Activated naive CD4-positive, alpha-beta T cell treated with anti-CD3 and anti-CD28 coated beads, Interleukin-2, amount 50 U/mL, for 16 hours (primary cell): ENCODE data around the gene LSS.

Experiments
- DNase-seq: peaks from one replicate; pipeline ENCODE4 v3.0.0-alpha.2; 2020

The LSS gene

GRCh38 chr21:46218906-46219590 is 9.5 kb downstream of the LSS start:
- no peak for DNase-seq

DNA sequence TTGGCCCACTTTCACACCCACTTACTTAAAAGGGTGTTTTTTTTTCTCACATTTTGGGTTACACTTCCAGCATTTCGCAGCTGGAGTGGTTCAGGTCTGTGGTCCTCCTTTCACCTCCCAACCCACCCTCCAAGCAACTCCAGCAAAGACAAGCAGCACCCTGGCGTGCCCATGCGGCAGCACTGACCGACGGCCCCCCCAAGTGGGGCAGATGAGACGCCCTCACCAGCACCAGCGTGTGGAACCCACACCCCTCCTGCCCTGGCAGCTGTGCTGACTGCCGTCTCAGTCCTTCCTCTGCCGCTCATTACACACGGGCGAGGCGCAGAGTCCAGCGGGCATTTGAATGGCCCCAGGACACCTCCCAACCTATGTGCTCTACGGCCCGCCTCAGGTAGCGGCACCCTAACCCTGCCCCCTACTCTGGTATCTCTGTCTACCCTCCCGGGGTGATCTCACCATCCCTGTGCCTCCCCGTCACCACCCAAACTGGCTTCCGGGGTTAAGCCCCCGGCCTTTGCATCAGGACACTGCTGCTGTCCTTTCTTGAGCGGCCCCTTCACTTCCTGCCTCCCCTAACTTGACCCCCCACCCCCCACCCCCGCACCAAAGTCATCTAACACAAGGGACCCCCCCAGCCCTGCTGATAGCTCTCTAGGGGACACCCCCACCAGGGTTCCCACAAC is 10.9 kb downstream of the LSS start:
- no peak for DNase-seq

DNA sequence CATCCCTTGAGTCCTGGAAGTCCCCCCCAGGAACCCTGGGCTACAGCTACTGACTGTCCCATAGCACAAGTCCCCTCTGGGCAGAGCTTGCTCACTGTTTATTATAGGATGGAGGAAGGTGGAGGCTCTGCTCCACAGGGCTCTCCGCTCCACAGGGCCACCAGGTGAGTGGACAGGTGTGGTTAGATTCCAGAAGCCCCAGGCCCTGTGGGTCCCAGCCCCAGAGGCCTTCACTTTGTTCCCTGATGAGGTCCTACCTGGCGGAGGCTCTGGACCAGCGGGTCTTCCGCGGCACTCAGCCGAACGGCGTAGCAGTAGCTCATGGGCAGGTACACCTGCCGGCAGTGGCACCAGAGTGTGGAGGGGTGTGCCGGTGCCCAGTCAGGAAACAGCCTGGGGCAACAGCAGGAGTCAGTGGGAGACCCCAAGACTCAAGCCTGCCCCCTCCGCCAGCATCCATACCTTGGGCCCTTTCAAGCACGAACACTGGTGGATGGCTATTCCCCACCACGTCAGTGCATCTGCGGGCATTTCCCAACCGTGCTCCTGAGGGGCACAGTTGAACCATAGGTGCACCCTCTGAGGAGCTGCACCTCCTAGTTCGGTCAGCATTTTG is 12.3 kb downstream of the LSS start:
- DNase-seq = no peak

- DNase-seq = no peak
Observed at GRCh38 chr21:46215436-46216131, 13.0 kb downstream of the LSS start.

GRCh38 chr21:46214478-46215340 is 13.9 kb downstream of the LSS start:
- no peak for DNase-seq

- no peak for DNase-seq
Observed at GRCh38 chr21:46213620-46214286, 14.8 kb downstream of the LSS start.

- no peak for DNase-seq
Observed at GRCh38 chr21:46212721-46213484, 15.7 kb downstream of the LSS start.

- DNase-seq = no peak
Observed at GRCh38 chr21:46211786-46212720, 16.5 kb downstream of the LSS start.

GRCh38 chr21:46211376-46211775 is 17.2 kb downstream of the LSS start:
- no peak for DNase-seq

DNA sequence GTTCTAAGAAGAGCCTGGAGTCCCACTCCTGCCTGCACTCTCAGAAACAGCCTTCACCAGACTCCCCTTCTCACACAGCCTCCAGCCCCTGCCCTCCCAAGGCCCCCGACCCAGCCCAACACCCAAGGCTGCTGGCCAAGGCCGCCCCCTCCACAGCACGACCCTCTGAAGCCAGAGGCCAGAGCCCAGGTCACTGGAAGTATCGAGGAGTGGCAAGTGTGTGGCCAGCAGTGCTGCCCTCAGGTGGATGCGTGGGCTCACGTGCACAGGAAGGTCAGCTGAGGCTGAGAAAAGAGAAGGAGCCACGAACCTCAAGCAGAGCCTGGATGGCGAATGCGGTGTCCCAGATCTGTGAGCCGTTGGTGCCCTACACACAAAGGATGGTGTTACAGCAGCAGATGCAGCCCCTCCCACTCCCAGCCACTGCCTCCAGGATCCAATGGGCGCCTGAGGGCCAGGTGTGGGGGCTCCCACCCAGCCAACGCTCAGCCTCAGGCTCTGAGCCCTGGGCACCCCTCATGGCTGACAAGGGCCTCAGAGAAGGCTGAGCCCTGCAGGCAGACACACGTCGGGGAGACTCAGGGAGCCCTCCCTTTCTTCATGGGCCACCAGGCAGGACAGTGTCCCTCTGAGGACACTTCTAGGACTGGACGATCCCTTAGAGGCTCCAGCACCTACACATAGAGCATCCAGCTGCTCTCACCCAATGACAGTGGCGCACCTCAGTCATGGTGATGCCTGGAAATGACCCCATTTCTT is 18.0 kb downstream of the LSS start:
- no peak for DNase-seq

DNA sequence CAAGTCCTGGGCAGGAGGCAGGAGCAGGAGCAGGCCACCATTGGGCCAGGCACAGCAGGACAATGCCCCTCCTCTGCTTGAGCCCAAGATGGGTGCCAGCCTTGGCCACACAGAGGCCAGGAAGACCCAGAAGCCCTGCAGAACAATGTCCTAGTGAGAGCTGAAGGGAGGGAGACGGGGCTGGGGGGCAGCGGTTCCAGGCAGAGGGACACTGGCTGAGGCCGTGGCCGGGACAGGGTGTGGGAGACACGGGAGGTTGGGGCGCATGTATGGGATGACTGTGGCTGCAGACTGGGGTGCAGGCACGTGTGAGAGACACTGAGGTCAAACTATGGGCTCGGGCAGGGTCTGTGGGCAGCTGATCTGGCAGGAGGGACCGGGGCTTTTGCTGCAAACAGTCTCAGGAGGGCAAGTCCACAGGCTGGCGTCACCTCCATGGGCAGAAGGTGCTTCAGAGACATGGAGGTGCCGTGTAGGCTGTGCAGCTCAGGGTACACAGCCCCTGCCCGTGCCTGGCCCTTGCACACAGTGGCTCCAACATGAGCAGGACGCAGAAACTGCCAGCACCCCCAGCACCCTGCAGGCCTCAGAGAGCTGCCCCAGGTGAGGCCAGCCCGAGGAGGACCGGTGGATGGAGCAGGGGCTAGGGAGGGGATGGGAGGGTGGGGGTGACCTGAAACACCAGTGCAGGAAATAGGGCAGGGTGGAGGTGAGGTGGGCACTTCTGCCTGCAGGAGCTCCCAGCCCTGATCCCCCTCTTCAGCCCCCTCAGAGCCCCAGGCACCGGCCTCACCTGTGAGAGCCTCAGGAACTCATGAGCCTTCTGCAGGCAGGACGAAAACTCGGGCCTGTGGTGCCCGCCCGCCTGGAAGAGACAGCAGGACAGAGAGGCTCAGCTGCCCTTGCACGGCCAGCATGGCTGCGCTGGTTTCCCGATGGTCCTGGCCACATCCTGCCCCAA is 19.5 kb downstream of the LSS start:
- no peak for DNase-seq

- DNase-seq = no peak
Observed at GRCh38 chr21:46207920-46208591, 20.5 kb downstream of the LSS start.

DNA sequence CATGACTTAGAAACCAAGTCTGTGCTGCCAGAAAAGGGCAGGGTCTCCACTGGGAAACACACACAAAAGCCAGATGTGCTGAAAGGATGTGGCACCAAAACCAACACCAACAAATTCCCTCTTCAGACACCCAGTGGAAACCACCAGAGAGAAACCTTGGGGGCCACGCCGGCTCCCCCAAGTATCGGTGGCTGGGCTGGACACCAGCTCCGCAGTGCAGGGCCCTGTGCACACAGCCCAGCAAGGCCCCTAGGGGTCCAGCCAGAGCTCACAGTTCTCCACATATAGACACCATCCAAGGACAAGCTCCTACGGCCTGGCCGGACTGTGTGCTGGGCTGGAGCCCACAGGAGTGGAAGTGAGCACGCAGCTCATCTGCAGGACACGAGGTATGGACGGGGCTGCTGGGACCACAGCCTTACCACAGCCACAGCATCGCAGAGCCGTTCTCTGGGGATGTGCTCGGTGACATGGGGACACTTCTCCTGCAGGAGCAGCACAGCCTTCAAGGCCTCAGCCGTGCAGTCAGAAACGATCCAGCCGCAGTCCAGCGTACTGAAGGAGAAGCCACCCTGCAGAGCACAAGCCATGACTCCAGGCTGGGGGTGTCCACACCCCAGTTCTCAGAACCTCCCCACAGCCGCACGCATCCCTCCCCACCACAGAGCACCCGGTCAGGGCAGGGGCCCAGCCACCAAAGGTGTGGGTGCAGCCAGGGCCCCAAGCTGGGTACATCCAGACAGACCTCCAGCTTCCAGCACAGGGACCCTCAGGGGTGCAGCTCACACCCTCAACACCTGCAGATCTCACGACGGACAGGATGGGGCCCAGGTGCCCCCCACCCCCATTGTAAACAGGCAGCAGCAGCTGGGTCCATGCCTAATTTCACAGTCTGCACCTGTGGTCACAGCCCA is 21.3 kb downstream of the LSS start:
- no peak for DNase-seq

DNA sequence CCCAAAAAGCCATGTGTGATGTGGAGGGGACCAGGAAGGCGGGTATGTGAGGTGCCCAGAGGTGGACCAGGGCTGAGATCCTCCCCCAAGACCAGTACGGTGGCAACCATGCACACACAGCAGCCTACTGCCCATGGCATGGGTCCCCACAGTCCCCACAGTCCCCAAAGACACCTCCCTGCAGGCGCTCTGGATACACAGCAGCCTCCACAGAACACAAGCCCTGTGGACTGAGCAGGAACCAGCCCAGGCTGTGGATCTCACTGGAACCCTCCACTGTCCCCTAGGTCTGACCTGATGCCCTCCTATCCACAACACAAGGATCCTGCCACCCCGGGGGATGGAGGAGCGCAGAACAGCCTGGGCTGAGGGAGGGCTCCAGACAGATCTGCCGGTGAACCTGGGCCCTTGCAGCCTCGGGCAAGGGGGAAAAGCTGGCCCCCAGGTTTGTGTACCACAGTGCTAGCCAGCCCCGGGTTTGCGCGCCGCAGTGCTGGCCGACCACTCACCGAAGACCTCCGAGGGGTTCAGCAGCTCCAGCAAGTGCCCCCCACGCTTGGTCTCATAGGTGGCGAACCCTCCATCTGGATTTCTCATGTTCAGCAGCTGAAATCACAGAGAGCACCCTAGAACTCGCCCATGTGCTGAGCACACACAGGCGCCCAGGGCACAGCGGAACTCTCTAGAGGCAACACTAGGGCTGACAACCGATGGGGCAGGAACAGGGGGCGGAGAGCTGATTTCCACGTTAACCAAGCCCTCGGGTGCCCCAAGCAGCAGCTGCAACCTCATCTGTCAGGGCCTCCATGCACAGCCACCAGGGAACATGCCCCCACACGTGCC is 22.2 kb downstream of the LSS start:
- DNase-seq = no peak

DNA sequence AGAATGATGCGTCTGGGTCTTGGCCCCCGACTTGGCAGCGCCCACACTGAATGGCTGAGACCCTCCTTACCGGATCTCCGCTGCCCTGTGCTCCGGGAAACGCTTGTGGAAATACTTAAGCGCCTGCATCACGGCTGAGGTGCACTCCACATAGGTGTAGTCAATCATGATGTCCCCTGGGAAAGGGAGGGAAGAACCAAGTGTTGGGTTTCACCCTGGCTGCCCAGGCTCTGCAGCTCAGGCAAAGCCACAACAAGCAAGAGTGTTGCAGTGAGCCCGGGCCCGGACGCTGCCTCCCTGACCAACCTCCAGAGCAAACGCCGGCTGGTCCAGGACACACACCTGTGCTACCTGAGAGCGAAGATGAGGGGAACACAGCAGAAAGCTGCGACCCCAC is 22.8 kb downstream of the LSS start:
- DNase-seq = no peak
